Occipital lobe (tissue), 2 donors: ENCODE data around the gene MAGI1. TPM values are rescaled to one million over a fixed set of nuclear protein-coding genes. Genes with fewer than 3 reads are reported as not detected.
A peak's percentile ranks its signal among the peaks of the same experiment; 100 is the strongest.

Experiments
- DNase-seq: peaks from one replicate; lab custom pipeline; 2025; lab: John Stamatoyannopoulos, UW
- total RNA-seq: library from RNA; depleted of rRNA; stranded (reverse); fragments of >200 nt; gene quantifications from one replicate; pipeline ENCODE4 v1.2.3, GENCODE V29; 2014

Gene MAGI1
- total RNA-seq, 1 donor from 2014 or later: 49.4 TPM

DNA sequence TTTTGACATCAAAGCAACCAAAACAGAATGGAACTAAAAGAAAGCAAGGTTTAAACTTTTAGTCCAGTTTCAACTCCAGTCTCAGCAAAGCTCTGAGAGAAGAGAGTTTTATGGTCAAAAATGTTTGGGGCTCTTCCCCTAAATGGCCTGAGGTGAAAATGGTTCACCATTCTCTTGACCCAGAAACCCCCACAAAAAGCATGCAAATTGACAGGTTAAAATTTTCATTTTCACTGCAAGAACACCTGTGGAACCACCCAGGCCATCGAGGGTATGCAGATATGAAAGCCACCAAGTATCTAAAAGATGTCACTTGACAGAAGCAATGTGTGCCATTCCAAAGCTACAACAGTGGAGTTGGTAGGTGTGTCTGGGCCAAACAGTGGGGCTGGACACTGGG, 195.0 kb downstream of the MAGI1 start:
- DNase-seq: no peak

DNA sequence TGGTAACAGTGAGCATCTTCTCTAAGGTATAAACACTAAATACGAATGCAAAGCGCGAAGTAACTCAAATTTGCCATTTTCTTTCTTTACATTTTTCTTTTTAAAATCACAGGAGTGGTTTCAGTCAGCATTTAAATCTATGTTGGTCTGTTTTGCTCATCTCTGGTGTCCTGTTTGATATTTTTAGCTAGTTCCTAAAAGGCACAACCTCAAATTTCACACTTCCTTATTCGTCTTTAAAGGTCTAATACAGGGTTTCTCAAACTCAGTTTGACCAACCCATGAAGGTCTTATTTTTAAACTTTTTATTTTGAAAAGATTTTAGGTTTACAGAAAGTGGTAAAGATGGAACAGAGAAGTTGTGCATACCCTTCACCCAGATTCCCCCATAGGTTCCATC, 201.1 kb downstream of the MAGI1 start:
- DNase-seq: no peak

DNA sequence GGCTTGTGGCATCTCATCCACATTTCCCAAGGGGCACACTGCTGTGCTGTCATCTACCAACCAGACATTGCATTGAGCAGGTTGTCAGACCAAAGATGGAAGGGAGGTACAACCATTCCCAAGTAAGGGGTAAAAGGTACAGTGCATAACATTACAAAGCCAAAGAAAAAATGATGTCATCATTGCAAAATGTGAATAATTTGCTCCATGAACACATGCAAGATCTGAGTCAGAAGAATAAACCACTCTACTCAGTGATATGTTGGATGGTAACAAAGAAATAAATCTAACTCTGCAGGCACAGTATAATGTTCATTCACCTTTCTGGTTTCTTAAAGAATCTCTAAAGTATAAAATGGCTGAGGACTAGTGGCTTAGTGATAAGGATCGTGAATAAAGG, 202.7 kb downstream of the MAGI1 start:
- DNase-seq: no peak

DNA sequence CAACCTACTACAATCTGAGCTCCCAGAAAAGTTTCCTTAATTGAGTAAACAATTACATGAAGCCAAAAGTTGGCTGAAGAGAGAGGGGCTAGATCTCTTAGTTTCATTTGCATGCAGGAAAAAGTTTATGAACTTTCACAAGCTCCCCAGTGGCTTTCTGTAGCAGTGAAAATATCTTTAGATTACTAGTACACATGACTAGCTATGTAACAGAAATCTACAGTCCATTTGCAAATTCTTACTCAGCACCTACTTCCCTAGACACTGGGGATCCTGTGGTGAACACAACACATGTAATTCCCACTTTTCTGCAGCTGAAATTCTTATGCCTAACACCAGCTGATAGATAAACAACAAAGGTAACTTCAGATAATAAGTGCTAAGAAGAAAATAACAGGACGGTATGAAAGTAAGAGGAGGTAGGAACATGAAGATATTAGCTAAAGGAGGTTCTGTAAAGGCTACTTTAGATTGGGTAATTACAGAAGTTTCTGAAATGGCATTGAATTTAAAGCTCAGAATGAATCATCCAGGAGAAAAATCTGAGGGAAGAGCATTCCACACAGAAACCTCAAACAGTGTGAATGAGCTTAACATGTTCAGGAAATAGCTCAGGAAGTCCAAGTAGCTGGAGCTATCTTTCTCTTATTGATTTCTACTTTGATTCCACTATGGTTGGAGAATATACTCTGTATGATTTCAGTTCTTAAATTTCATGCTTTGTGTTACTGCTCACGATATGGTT, 204.8 kb downstream of the MAGI1 start:
- no peak for DNase-seq

DNA sequence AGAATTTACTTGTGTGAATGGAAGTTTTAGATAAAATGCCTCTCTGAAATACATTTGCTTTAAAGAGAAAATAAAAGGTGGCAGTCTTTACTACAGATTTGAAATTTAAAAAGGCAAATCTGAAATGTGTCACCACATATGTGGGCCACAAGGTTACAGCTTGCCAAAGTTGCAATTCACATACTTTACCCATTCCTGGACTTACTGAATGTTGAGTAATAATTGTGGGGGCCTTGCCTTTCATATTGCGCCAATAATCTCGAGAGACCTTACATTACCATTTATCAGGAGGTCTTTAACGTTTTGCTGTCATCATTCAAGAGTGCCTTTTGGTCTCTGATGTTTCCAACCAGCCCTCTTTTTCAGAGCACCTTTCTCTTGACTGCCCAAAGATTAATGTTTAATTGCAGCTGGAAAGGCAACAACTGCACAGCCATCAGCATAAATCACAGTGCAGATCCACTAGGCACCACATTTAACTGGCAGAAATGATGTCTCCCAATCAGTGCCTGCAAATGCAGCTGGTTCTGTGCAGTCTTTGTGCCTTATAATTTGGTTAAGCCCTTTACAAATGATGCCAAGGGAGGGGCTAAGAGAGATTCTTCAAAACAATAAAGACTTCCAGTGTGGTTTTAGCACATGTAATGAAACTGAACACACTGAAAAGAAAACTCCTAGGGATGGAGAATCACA, 206.8 kb downstream of the MAGI1 start:
- DNase-seq: no peak

DNA sequence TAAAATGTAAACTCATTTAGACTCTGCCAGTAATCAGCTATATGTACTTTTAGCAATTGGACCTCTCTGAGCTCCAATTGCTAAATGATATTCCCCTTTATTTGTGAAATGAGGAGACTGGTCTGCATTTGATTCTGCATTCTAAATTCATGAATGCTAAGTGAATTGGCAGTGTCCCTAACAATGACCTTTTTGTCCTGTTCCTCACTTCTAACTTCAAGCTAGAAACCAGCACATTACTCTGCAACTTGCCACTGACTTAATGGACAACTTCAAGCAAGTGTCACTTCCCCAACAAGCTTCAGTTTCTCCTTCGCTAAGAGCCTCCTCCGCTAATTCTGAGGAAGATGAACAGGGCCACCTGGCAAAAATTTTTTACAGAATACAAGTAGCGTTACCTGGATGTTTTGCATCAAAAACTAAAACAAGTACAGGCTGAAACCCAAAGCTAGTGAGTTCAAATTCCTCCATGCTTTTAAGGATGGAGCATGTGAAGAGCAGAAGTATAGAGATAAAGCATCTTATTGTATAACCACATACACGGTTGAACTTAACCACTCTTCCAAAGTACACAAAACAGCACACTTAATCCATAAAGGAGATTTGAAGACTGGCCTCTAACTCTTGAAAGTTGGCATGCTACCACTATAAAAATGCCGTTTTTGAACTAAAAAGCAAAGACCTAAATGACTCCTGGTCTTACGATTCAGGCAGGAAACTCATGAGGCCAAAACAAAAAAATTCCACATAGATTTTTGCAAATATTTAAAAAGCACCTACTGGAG, 207.6 kb downstream of the MAGI1 start:
- DNase-seq: no peak

DNA sequence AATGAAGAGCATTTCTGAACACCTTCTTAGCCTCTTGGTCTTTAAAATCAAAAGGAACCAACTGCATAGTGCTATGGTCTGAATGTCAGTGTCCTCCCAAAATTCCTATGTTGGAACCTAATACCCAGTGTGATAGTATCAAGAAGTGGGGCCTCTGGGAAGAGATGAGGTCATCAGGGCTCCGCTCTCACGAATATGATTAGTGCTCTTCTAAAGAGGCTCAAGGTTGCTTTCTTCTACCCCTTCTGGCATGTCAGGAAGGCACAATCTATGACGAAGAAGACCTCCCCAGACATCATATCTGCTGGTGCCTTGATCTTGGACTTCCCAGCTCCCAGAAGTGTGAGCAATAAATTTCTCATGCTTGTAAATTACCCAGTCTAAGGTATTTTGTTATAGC, 209.5 kb downstream of the MAGI1 start:
- DNase-seq: no peak

DNA sequence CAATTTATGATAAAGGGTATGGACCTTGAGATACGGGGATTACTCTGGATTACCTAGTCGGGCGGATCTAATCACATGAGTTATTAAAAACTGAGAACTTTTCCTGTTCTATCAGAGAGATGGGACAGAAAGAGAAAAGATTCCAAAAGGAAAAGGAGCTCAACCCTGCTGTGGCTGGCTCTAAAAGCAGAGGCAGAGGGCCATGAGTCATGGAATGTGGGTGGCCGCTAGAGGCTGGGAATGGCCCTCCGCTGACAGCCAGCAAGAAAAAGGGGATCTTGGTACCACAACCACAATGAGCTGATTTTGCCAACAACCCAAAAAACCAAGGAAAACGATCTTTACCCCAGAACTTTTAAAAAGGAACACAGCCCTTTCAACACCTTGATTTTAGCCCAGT, 210.0 kb downstream of the MAGI1 start:
- peak; percentile 1 for DNase-seq

DNA sequence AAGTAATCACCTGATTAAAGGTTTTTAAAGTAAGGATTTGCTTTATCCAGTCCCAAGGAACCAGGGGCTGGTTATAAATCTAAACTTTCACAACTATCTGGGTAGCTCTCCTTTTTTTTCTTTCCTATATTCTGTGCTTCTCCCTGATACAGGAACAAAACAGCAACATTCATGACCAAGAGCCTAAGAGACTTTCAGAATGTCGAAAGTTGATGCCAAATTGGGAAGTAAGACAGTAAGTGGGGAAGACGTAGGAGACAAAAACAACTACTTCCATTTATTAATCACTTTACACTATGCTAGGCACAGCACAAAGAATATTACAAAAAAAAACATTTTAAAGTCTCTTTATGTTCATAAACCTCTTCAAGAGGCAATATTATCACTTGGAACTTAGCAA, 211.6 kb downstream of the MAGI1 start:
- DNase-seq: no peak

DNA sequence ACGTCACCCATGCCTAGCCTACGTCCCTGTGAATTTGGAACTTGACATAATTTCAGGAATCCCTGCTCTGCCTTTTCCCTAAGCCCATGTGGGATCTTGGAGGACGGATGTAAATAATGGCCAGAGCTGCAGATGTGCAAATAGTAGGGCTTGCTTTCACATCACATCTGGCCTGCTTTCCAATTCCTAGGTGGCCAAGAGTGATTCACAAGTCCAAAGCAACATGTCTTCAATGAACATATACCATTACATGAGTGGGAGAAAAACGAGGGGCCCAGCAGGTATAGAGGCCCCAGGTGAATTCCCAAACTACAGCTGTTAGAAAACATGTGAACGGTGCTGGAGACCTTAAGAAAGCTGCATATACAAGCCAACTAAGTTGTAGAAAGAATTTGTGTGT, 214.6 kb downstream of the MAGI1 start:
- DNase-seq: no peak

DNA sequence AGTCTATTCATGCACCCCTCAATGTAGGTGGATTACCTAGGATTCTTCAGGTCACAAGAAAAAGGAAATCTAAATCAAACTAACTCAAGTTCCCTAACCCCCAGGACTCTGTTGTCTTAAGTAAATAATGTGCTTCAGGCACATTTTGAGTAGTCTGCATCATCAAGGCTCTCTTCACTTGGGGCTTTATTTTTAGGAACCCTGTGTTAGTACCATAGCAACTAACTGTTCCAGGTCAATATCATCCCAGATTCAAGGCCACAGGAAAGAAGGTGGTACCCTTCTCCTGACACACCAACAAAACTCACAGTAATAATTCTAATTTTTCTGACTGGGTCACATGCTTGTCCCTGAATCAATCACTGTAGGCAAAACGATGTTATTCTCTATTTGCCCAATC, 218.1 kb downstream of the MAGI1 start:
- DNase-seq: no peak

DNA sequence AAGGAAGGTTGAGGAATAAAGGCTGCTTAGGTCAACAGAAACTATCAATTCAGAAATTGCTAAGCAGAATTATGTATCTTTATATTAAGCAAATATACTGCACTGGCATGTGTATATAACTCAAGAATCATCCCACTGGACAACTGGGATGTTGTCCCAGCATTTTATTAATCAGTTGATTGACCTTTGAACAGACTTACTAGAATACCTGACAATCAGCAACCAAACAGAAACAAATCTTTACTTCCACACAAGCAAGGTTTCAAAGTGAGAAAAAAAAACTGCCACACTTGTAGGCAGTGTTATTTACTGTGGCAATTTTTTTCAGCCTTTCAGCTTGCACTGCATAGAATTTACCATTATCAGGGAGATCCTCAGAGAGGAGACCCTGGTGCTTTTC, 218.8 kb downstream of the MAGI1 start:
- no peak for DNase-seq

DNA sequence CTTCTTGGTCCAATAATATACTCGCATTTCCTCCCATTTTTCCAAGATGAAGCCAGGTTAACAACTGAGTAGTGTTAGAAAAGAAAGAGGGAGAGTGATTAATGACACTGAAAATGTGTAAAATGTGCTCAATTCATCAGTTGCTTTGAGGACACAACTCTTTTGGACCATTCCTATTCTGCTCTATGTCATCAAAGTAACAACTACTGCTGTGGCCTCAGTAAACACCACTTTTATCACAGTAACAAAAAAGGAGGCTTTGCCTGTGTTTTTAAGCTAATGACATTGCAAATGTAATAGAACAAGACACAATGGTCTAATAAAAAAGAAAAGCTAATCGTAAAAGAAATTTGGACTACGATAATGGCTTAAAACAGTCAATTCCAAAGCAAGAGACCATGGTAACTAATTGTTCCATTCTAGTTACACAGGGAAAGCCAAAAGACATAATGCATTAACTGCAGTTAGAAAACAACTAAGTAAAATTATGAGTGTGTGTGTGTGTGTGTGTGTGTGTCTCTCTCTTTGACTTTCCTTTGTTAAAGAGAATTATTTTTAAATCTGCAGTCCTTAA, 221.1 kb downstream of the MAGI1 start:
- DNase-seq: no peak

DNA sequence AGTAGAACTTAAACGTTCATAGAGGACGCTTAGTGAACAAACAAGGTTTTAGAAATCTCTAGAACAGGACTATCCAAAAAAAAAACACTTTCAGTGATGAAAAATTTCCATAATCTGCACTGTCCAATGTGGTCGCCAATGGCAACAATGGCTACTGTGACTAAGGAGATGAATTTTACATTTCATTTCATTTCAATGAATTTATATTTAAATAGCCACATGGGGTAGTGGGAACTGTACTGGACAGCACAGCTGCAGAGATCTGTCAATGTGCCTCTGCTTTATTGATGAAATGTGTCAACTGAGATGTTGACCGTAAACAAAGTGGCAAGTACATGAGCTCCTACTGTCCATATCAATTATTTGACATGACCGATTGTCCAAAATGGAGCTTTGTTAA, 222.5 kb downstream of the MAGI1 start:
- DNase-seq: no peak

DNA sequence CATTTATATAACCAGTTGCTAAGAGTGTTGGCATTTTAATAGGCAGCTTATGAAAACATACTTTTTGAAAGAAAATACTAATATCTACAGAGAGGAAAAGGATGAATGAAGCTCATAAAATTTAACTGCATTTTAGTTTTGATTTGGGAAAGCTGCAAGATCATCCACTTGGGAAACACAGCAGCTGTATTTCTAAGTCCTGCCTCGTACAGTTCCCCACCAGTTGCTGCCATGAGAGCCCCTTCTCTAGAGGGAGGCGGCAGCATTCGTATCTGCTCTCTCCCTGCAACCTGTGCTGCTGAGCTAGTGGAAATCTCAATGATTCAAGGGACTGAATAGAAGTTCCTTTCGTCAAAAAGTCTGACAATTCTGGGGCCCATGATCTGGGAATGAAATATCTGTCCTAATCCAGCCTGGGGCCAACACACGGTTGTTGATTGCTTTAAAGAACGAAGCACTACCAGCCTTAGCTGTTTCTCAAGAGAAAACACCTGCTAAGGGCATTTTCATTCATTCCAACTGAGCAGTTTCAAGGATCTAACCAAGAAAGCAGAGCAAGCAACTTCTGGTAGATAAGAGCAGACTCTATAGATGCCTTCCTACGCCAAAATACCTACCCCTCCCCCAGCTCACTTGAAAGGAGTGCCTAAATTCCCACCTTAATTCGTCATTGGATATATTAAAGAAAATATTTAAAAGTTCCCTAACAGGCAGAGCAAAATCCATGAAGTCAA, 223.7 kb downstream of the MAGI1 start:
- no peak for DNase-seq

DNA sequence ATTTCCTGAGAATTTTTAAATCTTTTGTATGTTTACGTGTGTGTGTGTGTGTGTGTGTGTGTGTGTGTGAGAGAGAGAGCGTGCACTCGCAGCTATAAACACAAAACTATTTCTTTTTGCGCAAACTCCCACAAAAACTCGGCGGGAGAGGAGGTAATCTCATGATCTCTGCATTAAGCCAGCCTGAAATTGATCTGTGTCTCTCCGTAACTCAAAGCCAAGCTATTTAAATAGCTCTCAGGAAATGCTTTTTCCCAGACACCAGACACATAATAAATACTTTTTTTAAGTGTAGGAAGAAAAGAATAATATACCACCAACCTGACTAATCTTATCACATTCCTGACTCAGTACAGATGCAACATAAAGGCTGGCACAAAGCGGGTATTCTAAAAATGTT, 226.8 kb downstream of the MAGI1 start:
- no peak for DNase-seq

DNA sequence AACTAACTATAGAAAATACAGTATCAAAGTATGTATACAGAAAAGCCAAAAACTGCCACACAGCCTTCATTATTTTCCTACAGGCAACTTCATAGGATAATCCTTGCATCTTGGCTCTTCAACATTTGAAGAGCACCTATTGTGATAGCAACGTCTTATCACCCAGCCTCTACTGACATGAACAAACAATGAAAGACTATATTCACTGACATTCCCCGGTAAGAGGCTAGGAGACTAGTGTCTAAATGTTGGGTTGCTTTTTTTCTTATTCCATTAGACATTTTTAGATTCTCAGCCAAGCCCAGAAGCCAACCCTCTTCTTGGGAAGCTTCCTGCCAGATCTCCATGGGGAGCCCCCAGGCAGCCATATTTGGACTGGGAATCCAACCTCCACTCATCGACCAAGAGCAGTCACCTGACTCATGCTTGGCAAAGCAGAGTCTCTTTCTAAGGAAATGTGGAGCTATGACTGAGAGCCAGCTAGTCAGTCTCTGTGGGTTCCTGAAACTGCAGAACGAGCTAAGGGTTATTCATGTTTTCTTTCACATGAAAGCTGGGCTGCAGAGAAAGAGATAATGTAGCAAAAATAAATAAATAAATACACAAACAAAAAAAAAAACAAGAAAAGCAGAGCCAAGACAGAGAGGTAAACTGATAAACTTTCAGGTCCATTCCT, 227.5 kb downstream of the MAGI1 start:
- peak; percentile 23 for DNase-seq

DNA sequence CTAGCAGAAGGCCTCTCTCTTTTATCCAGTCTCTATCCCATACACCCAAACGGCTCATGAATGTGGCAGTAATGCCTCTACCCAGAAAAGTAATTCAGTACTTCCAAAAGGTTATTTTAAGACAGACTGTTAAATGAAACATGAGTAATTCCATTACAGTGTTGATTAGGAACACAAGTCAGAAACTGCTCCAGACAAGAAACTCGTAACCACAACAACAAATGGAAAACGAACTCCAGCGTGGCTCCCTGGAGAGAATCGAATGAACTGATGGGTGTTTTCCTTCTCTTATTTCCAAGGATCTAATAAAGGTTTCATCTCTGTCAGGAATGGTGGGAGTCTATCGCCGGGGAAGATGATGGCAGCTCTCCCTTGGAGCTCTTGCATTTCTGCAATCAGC, 228.4 kb downstream of the MAGI1 start:
- no peak for DNase-seq

DNA sequence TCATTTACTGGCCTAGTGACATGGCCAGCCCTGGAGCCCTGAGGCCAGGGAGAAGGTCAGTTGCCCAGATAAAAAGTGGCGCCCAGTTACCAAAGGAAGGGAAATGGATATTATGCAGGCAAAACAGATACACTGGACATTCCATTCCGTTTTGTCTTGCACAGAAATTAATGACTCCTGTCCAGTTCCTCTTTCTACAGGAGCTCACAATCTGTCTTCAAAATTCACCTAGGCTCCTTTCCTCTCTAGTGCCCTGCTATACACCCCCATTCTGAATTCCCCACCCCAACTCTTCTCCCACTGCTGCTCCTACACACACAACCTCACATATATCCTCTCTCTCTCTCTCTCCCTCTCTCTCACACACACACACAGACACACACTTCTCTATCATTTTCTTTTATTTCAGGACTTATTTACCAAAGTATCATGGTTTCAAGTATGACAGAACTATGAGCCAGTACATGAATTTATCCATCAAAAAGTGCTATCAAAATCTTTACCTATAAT, 229.0 kb downstream of the MAGI1 start:
- DNase-seq: no peak

DNA sequence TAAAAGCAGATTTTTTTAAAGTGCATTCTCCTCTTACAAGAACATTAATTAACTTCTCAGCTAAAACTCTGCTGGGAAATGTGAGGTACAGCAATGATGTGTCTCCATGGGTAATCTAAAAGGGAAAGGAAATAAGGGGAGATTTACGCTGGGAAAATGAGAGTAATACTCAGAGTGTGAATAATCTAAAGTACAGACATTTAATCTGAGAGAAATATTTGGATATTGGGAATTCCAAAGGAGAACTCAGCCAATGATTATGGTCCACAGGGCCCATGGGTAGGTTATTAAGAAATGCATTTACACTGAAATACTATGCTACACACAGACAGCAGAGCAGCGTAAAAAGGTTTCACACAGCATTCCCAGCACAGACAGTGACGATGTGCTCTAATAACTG, 229.9 kb downstream of the MAGI1 start:
- DNase-seq: no peak

DNA sequence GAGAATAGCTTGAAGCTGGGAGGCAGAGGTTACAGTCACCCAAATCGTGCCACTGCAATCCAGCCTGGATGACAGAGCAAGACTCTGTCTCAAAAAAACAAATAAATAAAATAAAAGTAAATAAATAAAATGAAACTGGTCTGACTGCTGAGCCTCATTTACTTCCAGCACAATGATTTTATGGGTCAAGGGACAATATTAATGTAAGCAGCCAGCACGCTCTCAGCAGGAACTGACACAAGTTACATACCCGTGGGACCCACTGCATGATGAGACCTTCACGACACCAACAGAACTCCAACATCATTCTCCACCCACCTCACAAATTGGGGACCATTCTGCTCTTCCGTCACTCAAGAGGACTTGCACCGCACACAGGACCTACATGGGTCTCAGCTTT, 230.3 kb downstream of the MAGI1 start:
- DNase-seq: no peak
